ENCODE data around the gene ATRAID.

Gene ATRAID

GRCh38 chr2:27251766-27252165 is 39.9 kb downstream of the ATRAID start:
- no peak for DNase-seq

- no peak for DNase-seq
Measured at GRCh38 chr2:27255187-27255586, 43.3 kb downstream of the ATRAID start.

- no peak for DNase-seq
Measured at GRCh38 chr2:27255660-27256059, 43.8 kb downstream of the ATRAID start.

- no peak for DNase-seq
Measured at GRCh38 chr2:27256855-27257454, 45.1 kb downstream of the ATRAID start.

DNA sequence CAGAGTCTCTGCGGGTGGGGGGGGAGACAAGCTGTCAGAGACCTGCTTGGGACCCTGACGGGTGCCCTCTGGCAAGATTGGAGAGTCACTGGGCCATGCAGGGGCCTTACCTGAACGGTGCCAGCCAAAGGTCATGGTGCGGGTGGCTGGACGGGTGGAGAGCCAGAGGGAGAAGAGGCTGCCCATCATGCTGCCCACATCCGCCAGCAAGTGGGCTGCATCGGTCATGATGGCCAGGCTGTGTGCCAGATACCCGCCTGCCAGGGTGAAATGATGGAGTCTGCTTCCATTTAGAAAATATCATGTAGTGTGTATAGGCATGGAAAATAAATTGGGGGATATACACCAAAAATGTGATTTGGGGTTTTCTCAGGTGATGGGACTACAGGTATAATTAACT is 46.2 kb downstream of the ATRAID start:
- DNase-seq, result no peak

DNA sequence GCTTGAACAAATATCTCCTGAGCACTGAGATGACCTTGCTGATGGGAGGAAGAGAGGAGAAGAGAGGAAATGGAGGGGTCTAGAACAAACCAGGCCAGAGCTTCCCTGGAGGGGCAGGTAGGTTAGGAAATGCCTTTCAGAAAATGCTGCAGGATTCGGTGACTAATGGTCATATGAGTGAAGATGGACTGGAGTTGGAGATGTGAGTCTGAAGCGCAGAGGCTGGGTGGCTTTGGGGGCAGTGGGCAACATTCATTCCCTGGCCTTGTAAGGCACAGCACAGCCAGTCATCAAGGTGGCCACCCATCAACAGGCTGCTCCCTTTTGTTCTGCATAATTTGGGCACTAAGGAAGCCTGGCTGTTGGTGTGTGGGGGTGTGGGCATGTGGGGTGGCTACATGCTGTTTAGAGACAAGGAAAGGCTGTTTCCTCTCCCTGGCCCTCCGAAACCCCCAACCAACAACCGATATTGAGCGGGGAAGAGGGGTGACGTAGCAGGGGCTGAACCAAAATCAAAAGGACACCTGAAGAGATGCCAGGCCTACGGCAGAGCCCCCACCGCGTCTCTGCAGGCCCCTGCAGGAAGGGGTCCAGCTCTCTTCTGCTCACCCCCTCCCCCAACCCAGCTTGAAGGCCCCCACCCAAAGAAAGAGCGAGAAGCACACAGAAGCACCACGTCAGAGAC is 49.5 kb downstream of the ATRAID start:
- no peak for DNase-seq

GRCh38 chr2:27261926-27262298 is 50.1 kb downstream of the ATRAID start:
- DNase-seq, result no peak

GRCh38 chr2:27262379-27263286 is 50.8 kb downstream of the ATRAID start, which contains the start of gene SLC30A3:
SLC30A3 (minus strand) TSS chr2:27263047; CDS start chr2:27262906, 141 bp downstream.
- DNase-seq, result peak in 1 of 14 donors; percentile 8

GRCh38 chr2:27263287-27264252 is 51.7 kb downstream of the ATRAID start:
- DNase-seq, result no peak

DNA sequence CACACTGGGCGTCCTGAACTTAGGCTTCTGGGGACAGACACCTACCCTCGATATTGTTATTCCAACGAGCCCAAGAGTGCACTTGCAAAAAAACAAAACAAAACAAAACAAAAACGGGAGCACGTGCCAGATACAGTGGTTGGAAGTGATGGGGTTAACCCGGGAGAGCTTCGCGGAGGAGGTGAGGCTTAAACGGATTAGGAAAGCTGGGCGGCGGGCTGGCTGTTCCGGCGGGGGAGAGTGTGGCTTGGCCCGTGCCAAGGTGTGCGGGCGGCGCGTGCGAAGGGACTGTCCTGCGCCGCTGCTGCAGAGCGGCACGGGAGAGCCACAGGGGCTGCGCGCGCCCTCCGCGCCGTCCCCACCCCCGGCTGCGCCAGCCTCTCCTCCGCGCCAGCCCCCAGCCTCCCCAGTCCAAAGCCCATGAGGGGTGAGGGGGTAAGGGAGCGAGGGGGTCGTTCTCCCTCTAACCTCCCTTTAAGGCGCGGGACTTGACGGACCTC is 52.5 kb downstream of the ATRAID start:
- no peak for DNase-seq

GRCh38 chr2:27264753-27265535 is 53.1 kb downstream of the ATRAID start:
- peak in 4 of 14 donors; percentile 4 to 18 (median 4) for DNase-seq

GRCh38 chr2:27265536-27265870 is 53.7 kb downstream of the ATRAID start:
- DNase-seq, result no peak
